Measurements from ENCODE around the gene SCGN. TPM values are rescaled to one million over a fixed set of nuclear protein-coding genes. Genes with fewer than 3 reads are reported as not detected.

The SCGN gene, protein sequence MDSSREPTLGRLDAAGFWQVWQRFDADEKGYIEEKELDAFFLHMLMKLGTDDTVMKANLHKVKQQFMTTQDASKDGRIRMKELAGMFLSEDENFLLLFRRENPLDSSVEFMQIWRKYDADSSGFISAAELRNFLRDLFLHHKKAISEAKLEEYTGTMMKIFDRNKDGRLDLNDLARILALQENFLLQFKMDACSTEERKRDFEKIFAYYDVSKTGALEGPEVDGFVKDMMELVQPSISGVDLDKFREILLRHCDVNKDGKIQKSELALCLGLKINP
- 1.2 TPM for total RNA-seq (ENCODE audit: unreplicated experiment)
- long read RNA-seq, partial matches to known transcripts = 0 of 2 reads
- long read RNA-seq, other reads (novel, unspliced or antisense) = 1 of 2 reads

DNA sequence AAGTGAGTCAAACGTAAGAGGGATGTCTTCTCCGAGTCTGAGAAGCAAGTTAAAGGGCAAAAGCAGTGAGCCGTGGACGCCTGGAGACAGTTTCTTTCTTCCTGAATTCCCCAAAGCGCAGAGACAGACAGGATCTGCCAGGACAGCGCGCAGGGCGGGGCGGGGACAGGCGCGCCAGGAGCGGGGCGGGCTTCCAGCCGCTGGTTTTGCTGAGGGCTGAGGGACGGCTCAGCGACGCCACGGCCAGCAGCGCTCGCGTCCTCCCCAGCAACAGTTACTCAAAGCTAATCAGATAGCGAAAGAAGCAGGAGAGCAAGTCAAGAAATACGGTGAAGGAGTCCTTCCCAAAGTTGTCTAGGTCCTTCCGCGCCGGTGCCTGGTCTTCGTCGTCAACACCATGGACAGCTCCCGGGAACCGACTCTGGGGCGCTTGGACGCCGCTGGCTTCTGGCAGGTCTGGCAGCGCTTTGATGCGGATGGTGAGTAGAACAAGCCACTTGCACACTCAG is at the start of gene SCGN:
Gene SCGN (plus strand): TSS at position 209 of the 509 bp plus-strand sequence. CDS start 189 bp downstream, at position 398.
- Mint-ChIP-seq H3K9me3 (ENCODE audit: unreplicated experiment) (peaks cover 5% of the 10 kb centered on the region), H3K27me3 (ENCODE audit: unreplicated experiment) (no peaks in the 10 kb centered on the region), H3K36me3 (ENCODE audit: unreplicated experiment) (no peaks in the 10 kb centered on the region), H3K27ac (ENCODE audit: unreplicated experiment) (no peak within 1 kb of the TSS), H3K4me3 (ENCODE audit: unreplicated experiment) (peak within 1 kb of the TSS; percentile 84), H3K4me1 (ENCODE audit: low read depth, unreplicated experiment) (peaks cover 8% of the 10 kb centered on the region)
- DNase-seq = peak; percentile 74
- TF ChIP-seq, protein P1, sequence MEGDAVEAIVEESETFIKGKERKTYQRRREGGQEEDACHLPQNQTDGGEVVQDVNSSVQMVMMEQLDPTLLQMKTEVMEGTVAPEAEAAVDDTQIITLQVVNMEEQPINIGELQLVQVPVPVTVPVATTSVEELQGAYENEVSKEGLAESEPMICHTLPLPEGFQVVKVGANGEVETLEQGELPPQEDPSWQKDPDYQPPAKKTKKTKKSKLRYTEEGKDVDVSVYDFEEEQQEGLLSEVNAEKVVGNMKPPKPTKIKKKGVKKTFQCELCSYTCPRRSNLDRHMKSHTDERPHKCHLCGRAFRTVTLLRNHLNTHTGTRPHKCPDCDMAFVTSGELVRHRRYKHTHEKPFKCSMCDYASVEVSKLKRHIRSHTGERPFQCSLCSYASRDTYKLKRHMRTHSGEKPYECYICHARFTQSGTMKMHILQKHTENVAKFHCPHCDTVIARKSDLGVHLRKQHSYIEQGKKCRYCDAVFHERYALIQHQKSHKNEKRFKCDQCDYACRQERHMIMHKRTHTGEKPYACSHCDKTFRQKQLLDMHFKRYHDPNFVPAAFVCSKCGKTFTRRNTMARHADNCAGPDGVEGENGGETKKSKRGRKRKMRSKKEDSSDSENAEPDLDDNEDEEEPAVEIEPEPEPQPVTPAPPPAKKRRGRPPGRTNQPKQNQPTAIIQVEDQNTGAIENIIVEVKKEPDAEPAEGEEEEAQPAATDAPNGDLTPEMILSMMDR (IDR thresholded peaks at IDR 0.05; ENCODE audit: partially characterized antibody, unreplicated experiment) = no peak

DNA sequence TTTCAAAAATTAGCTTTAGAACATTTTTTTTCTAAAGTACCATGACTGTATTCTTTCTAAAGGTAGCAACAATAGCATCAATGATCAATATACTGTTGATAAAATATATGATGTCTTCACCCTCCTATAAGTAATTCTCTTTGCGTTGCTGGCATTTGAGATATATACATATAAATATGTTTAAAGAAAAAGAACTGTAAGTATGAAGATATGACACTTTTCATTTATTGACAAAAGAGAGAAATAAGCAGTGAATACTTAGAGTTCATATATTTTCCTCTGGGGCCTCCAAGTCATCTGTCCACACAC is 49.4 kb upstream of the SCGN start:
- Mint-ChIP-seq H3K4me3 (ENCODE audit: unreplicated experiment) (no peak overlapping the region), H3K9me3 (ENCODE audit: unreplicated experiment) (peaks cover 3% of the 10 kb centered on the region), H3K27ac (ENCODE audit: unreplicated experiment) (no peak overlapping the region), H3K36me3 (ENCODE audit: unreplicated experiment) (no peaks in the 10 kb centered on the region), H3K4me1 (ENCODE audit: low read depth, unreplicated experiment) (peaks cover 13% of the 10 kb centered on the region), H3K27me3 (ENCODE audit: unreplicated experiment) (peaks cover 2% of the 10 kb centered on the region)
- no peak for DNase-seq
- TF ChIP-seq, protein P1 (IDR thresholded peaks at IDR 0.05; ENCODE audit: partially characterized antibody, unreplicated experiment) = no peak

DNA sequence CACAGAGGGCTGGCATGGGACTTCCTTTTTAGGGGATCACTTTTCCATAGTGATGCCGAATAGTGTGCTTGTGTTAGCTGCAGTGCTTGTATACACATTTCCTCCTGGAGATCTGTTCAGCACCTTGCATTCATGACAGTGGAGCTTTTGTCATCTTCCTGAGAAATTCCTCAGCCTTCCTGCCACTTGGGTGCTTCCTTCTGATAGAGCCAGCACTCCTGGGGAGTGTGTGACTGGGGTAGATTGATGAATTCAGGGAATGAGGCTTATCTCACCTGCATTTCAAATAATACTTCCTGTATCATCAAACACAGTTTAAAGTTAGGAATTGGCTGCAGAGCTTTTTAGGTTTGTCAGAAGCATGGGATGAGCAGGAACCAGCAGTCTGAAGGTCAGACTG is 48.8 kb upstream of the SCGN start:
- no peak overlapping the region for H3K27ac Mint-ChIP-seq (ENCODE audit: unreplicated experiment)
- peaks cover 2% of the 10 kb centered on the region for H3K27me3 Mint-ChIP-seq (ENCODE audit: unreplicated experiment)
- DNase-seq = no peak
- H3K4me1 Mint-ChIP-seq (ENCODE audit: low read depth, unreplicated experiment) = peaks cover 15% of the 10 kb centered on the region
- H3K4me3 Mint-ChIP-seq (ENCODE audit: unreplicated experiment) = no peak overlapping the region
- TF ChIP-seq, protein P1 (IDR thresholded peaks at IDR 0.05; ENCODE audit: partially characterized antibody, unreplicated experiment) = no peak
- H3K36me3 Mint-ChIP-seq (ENCODE audit: unreplicated experiment) = no peaks in the 10 kb centered on the region
- H3K9me3 Mint-ChIP-seq (ENCODE audit: unreplicated experiment) = peaks cover 3% of the 10 kb centered on the region

DNA sequence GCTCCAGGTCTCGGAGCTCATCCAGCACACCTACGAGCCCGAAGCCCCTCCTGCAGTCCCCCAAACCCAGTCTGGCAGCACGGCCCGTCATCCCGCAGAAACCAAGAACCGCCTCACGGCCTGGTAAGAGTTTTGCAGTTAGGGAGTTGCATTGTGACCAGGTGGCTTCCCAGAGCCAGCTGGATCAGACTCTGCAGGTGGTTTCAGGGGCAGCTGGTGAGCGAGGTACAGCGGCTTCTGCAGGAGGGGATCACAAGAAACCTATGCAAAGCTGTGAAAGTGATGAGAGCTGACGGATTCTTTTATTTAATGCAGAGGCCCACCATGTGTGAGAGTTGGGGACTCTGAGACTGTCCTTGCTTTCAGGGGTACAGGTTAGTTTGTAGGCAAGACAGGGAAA is 45.9 kb upstream of the SCGN start:
- Mint-ChIP-seq H3K36me3 (ENCODE audit: unreplicated experiment) (no peaks in the 10 kb centered on the region), H3K4me1 (ENCODE audit: low read depth, unreplicated experiment) (peaks cover 15% of the 10 kb centered on the region), H3K9me3 (ENCODE audit: unreplicated experiment) (no peaks in the 10 kb centered on the region), H3K27ac (ENCODE audit: unreplicated experiment) (no peak overlapping the region), H3K4me3 (ENCODE audit: unreplicated experiment) (no peak overlapping the region), H3K27me3 (ENCODE audit: unreplicated experiment) (no peaks in the 10 kb centered on the region)
- TF ChIP-seq, protein P1 (IDR thresholded peaks at IDR 0.05; ENCODE audit: partially characterized antibody, unreplicated experiment) = no peak
- no peak for DNase-seq

DNA sequence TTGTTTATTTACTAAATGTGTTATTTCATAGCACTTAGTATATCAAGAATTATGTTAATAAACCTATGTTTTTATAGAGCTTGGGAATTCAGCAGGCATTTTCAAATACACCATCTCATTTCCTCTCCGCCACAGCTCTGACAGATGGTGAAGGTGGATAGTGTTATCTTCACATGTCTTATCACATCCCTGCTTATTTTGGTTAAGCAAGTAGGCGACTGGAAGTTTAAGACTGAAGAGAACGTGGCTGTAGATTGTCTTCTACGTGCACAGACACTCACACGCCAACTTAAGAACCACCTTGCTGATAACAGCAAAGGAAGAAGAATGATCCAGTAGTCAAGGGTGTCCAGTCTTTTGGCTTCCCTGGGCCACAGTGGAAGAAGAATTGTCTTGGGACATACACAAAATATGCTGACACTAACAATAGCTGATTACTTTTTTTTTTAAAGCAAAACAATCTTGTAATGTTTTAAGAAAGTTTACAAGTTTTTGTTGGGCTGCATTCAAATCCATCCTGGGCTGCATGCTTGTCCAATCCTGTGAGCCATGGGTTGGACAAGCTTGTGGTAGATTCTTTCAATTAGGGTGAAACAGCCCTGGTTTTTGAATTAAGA is 43.3 kb upstream of the SCGN start:
- no peaks in the 10 kb centered on the region for H3K27me3 Mint-ChIP-seq (ENCODE audit: unreplicated experiment)
- DNase-seq = no peak
- TF ChIP-seq, protein P1 (IDR thresholded peaks at IDR 0.05; ENCODE audit: partially characterized antibody, unreplicated experiment) = no peak
- H3K9me3 Mint-ChIP-seq (ENCODE audit: unreplicated experiment) = no peaks in the 10 kb centered on the region
- H3K36me3 Mint-ChIP-seq (ENCODE audit: unreplicated experiment) = no peaks in the 10 kb centered on the region
- no peak overlapping the region for H3K4me3 Mint-ChIP-seq (ENCODE audit: unreplicated experiment)
- no peak overlapping the region for H3K27ac Mint-ChIP-seq (ENCODE audit: unreplicated experiment)
- peaks cover 15% of the 10 kb centered on the region for H3K4me1 Mint-ChIP-seq (ENCODE audit: low read depth, unreplicated experiment)
